KG1 (cell line): ENCODE measurements around the gene MTHFD1L.

Experiments
- DNase-seq: peaks from one replicate; lab custom pipeline; 2025; lab: John Stamatoyannopoulos, UW

The MTHFD1L gene

GRCh38 chr6:150934380-150934779 lies 68.9 kb downstream of the MTHFD1L start:
- DNase-seq = no peak

GRCh38 chr6:150936021-150936555 lies 70.6 kb downstream of the MTHFD1L start:
- no peak for DNase-seq

- DNase-seq = no peak
Measured at GRCh38 chr6:150937132-150937906, 71.8 kb downstream of the MTHFD1L start.

- no peak for DNase-seq
Measured at GRCh38 chr6:150939399-150939798, 73.9 kb downstream of the MTHFD1L start.

- DNase-seq = no peak
Measured at GRCh38 chr6:150940941-150941340, 75.4 kb downstream of the MTHFD1L start.

GRCh38 chr6:150949526-150949925 lies 84.0 kb downstream of the MTHFD1L start:
- DNase-seq = no peak

GRCh38 chr6:150953851-150954250 lies 88.3 kb downstream of the MTHFD1L start:
- no peak for DNase-seq

GRCh38 chr6:150959166-150959565 lies 93.7 kb downstream of the MTHFD1L start:
- DNase-seq = no peak

- no peak for DNase-seq
Measured at GRCh38 chr6:150962436-150962835, 96.9 kb downstream of the MTHFD1L start.

- no peak for DNase-seq
Measured at GRCh38 chr6:150964765-150965164, 99.3 kb downstream of the MTHFD1L start.

- no peak for DNase-seq
Measured at GRCh38 chr6:150966786-150967185, 101.3 kb downstream of the MTHFD1L start.

- no peak for DNase-seq
Measured at GRCh38 chr6:150967381-150967780, 101.9 kb downstream of the MTHFD1L start.

GRCh38 chr6:150967910-150968309 lies 102.4 kb downstream of the MTHFD1L start:
- no peak for DNase-seq

GRCh38 chr6:150969901-150970300 lies 104.4 kb downstream of the MTHFD1L start:
- DNase-seq = no peak

GRCh38 chr6:150971219-150971618 lies 105.7 kb downstream of the MTHFD1L start:
- DNase-seq = no peak

- no peak for DNase-seq
Measured at GRCh38 chr6:150975136-150975535, 109.6 kb downstream of the MTHFD1L start.

GRCh38 chr6:150977281-150977680 lies 111.8 kb downstream of the MTHFD1L start:
- no peak for DNase-seq

- DNase-seq = no peak
Measured at GRCh38 chr6:150978624-150979023, 113.1 kb downstream of the MTHFD1L start.

GRCh38 chr6:150979826-150980350 lies 114.4 kb downstream of the MTHFD1L start:
- DNase-seq = no peak

- DNase-seq = no peak
Measured at GRCh38 chr6:150981095-150981494, 115.6 kb downstream of the MTHFD1L start.

GRCh38 chr6:150981669-150982068 lies 116.2 kb downstream of the MTHFD1L start:
- DNase-seq = no peak

- no peak for DNase-seq
Measured at GRCh38 chr6:150987371-150987828, 121.9 kb downstream of the MTHFD1L start.

GRCh38 chr6:150987855-150988464 lies 122.5 kb downstream of the MTHFD1L start:
- DNase-seq = no peak
